Body of pancreas (tissue), 4 donors: Measurements from ENCODE around the gene ATG10. TPM values are rescaled to one million over a fixed set of nuclear protein-coding genes. Genes with fewer than 3 reads are reported as not detected.

Experiments
- ATAC-seq: fragments of 150-250 bp; one replicate; pipeline ENCODE4 v1.9.1; 2016
- DNase-seq, 4 donors: peaks; one replicate each; pipeline ENCODE4 v3.0.0-alpha.2; 2019
- H3K27ac ChIP-seq, 4 donors: fragments of 200-600 bp; sonication (generic); 1 replicate in 3 of 4; 2 replicates in 1 of 4; pipeline versions ENCODE4 v1.5.1 to v1.6.1; 2016 to 2019; ENCODE audit warnings: mild to moderate bottlenecking in 1 of 4, mixed read lengths in 1 of 4, moderate library complexity in 1 of 4
- H3K27me3 ChIP-seq, 2 donors: fragments of 200-600 bp; sonication (generic); one replicate each; pipeline ENCODE4 v1.6.0; 2016; ENCODE audit warnings: mild to moderate bottlenecking in 1 of 2
- H3K36me3 ChIP-seq, 2 donors: fragments of 200-600 bp; sonication (generic); replicated peaks in 1 of 2; 2 replicates each; pipeline ENCODE4 v1.5.1; 2016; ENCODE audit warnings: low read depth in 2 of 2; ENCODE audit not compliant: insufficient read depth in 1 of 2
- H3K4me1 ChIP-seq: fragments of 200-600 bp; sonication (generic); one replicate; pipeline ENCODE4 v1.6.0; 2016
- H3K4me3 ChIP-seq, 2 donors: fragments of 200-600 bp; sonication (generic); 1 replicate in 1 of 2; 2 replicates in 1 of 2; pipeline ENCODE4 v1.5.1; 2016 to 2019
- H3K9me3 ChIP-seq, 3 donors: fragments of 200-600 bp; sonication (generic); 1 replicate in 2 of 3; 2 replicates in 1 of 3; pipeline ENCODE4 v1.5.1; 2016
- POLR2A ChIP-seq, 3 donors: fragments of 450-650 bp; IDR thresholded peaks; one replicate each; pipeline ENCODE4 v1.6.1; 2016; ENCODE audit warnings: antibody characterized with exemption in 3 of 3, mild to moderate bottlenecking in 2 of 3
- WGBS, 2 donors: methylation state at CpG; one replicate each; pipeline ENCODE4 v1.1.5; 2017; 5-methylcytosine and 5-hydroxymethylcytosine counted together
- intact Hi-C: fragments of 100-400 bp; cut with DNase I; formaldehyde crosslinking; loops from one replicate; pipeline ENCODE4 v1.15.1; 2023
- total RNA-seq, 2 donors: library from RNA; depleted of rRNA; stranded (reverse); fragments of >200 nt; gene quantifications; one replicate each; pipeline ENCODE4 v1.1.0, GENCODE V29; 2016
- TF ChIP-seq, protein P1 (sequence below), 7 experiments: fragments of 450-650 bp in 4 of 7; fragments of 200-600 bp in 3 of 7; sonication (generic) in 3 of 7; IDR thresholded peaks; one replicate each; pipeline ENCODE4 v1.5.1; 2016 to 2019; ENCODE audit warnings: antibody characterized with exemption in 7 of 7

The ATG10 gene
- total RNA-seq, 2 donors from 2014 or later, result 2.9 to 4.6 TPM

GRCh38 chr5:82162573-82162972, 190.8 kb downstream of the ATG10 start:
- H3K36me3 ChIP-seq, result no peaks in the 10 kb centered on the region
- TF ChIP-seq POLR2A (IDR thresholded peaks at IDR 0.05), result no peak
- TF ChIP-seq, protein P1, sequence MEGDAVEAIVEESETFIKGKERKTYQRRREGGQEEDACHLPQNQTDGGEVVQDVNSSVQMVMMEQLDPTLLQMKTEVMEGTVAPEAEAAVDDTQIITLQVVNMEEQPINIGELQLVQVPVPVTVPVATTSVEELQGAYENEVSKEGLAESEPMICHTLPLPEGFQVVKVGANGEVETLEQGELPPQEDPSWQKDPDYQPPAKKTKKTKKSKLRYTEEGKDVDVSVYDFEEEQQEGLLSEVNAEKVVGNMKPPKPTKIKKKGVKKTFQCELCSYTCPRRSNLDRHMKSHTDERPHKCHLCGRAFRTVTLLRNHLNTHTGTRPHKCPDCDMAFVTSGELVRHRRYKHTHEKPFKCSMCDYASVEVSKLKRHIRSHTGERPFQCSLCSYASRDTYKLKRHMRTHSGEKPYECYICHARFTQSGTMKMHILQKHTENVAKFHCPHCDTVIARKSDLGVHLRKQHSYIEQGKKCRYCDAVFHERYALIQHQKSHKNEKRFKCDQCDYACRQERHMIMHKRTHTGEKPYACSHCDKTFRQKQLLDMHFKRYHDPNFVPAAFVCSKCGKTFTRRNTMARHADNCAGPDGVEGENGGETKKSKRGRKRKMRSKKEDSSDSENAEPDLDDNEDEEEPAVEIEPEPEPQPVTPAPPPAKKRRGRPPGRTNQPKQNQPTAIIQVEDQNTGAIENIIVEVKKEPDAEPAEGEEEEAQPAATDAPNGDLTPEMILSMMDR (IDR thresholded peaks at IDR 0.05), result no peak
- H3K4me3 ChIP-seq, result no peak overlapping the region
- intact Hi-C loops, result no loop called here
- H3K27ac ChIP-seq, result no peak overlapping the region
- no peak for DNase-seq
- 86 to 88% methylated on average over 4 of the region's 4 CpGs for WGBS, 2 donors
- no peak for ATAC-seq
- no peaks in the 10 kb centered on the region for H3K27me3 ChIP-seq
- H3K4me1 ChIP-seq, result peaks cover 32% of the 10 kb centered on the region
- no peaks in the 10 kb centered on the region for H3K9me3 ChIP-seq

DNA sequence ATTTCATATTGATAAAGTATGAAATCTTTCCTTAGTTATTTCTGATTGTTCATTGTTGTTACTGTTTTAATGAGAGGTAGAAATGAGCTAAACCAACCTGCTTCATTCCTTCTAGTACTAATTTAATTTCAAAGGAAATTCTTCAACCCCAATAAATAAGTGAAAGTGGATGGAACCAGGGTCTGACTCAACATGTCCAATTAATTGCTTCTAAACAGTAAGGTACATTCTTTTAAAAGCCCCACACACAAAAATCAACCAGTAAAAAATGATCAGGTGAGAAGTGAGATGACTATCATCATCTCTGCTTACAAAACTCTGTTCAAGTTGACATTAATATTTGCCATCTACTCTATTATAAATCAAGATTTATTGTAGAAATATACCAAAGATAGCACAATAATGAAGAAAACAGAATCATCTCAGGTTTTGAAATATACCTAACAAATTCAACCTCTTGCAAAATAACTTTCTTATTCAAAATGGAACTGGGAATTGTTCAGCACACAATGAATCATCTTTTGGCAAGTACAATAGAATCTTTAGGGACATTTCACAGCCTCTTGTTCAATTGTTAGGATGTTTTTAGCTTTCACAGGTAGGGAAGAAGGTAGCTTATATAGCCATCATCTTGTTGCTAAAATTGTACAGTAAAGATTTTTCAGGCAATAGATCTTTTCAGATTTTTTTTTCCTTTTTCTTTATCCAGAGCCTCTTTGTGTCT, 191.8 kb downstream of the ATG10 start:
- TF ChIP-seq, protein P1 (IDR thresholded peaks at IDR 0.05), result no peak
- no peak for TF ChIP-seq POLR2A (IDR thresholded peaks at IDR 0.05)
- no peaks in the 10 kb centered on the region for H3K9me3 ChIP-seq
- no peaks in the 10 kb centered on the region for H3K36me3 ChIP-seq
- no peak for DNase-seq
- H3K4me3 ChIP-seq, result no peak overlapping the region
- intact Hi-C loops, result no loop called here
- H3K27me3 ChIP-seq, result no peaks in the 10 kb centered on the region
- no peak for ATAC-seq
- H3K27ac ChIP-seq, result peak overlapping the region in 1 of 4 donors; percentile 44
- peaks cover 32% of the 10 kb centered on the region for H3K4me1 ChIP-seq

- DNase-seq (no peak), ATAC-seq (peak; percentile 42)
- Histone ChIP-seq H3K36me3 (no peaks in the 10 kb centered on the region), H3K27me3 (no peaks in the 10 kb centered on the region), H3K9me3 (no peaks in the 10 kb centered on the region), H3K4me3 (no peak overlapping the region), H3K27ac (peak overlapping the region in 3 of 4 donors; percentile 37 to 73 (median 44)), H3K4me1 (peaks cover 32% of the 10 kb centered on the region)
- no peak for TF ChIP-seq POLR2A (IDR thresholded peaks at IDR 0.05)
- TF ChIP-seq, protein P1 (IDR thresholded peaks at IDR 0.05), result no peak
- WGBS, 2 donors, result 57 to 72% methylated on average over 6 of the region's 6 CpGs
- intact Hi-C loops, result no loop called here
Observed at GRCh38 chr5:82164176-82164976, 192.6 kb downstream of the ATG10 start.

DNA sequence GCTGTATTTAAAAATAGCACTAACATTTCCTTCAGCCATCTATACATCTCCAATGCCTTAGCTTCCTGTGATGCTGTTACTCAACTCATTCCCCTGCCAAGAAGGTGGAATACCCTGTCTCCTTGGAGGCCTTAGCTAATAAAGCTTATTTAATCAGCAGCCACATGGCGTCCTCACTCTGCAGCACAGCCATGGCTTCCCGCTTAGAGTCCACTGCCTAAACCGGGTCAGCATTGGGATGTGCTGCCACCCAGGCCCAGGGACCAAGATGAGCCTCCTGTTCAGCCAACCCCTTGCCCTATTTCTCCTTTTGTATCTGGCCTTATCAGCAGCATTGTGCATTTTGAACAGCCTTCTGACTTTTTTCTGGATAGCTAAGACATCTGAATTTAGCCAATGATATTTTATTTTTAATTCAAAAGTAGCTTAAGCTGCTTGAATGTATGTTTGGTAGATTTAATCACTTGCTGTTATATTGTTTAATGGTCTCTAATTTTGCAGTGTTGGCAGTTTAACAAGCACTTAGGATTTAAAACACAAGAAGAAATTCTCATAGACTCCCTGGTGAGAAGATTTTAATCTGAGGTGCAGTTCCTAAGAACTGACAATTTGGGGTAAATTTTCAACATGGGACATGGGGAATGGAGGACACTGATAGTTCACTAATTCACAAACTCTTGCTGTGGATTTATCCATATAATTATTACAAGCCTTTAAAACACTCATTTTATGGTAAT, 193.3 kb downstream of the ATG10 start:
- DNase-seq (peak; percentile 13 to 25 (median 22)), ATAC-seq (no peak)
- no peaks in the 10 kb centered on the region for H3K9me3 ChIP-seq
- 75 to 83% methylated on average over 3 of the region's 3 CpGs for WGBS, 2 donors
- no peak for TF ChIP-seq POLR2A (IDR thresholded peaks at IDR 0.05)
- TF ChIP-seq, protein P1 (IDR thresholded peaks at IDR 0.05), result no peak
- intact Hi-C loops, result no loop called here
- H3K27ac ChIP-seq, result peak overlapping the region; percentile 26 to 73 (median 54)
- H3K27me3 ChIP-seq, result no peaks in the 10 kb centered on the region
- H3K4me3 ChIP-seq, result no peak overlapping the region
- no peaks in the 10 kb centered on the region for H3K36me3 ChIP-seq
- peaks cover 32% of the 10 kb centered on the region for H3K4me1 ChIP-seq
